HCT116 (cell line): ENCODE data around the gene NEUROG3. TPM values are rescaled to one million over a fixed set of nuclear protein-coding genes. Genes with fewer than 3 reads are reported as not detected.

ENCODE experiments used
- ATAC-seq: fragments of 200-7000 bp; cut with Tn5 transposase; 2 replicates; pipeline ENCODE4 v1.9.1; 2020; ENCODE audit warnings: mild to moderate bottlenecking, moderate library complexity
- BruUV-seq: library from RNA; stranded (reverse); fragments of 400-500 nt; replicated peaks from 2 replicates; lab custom pipeline; 2021; lab: Mats Ljungman, UMichigan
- CTCF ChIA-PET: fragments of 300-600 bp; sonication (Branson Sonifier 250); formaldehyde crosslinking; loops from one replicate; lab custom pipeline; 2021; ENCODE audit warnings: antibody characterized with exemption; lab: Charles Lee
- POLR2A ChIA-PET: fragments of 300-600, 350-600 bp; sonication (Branson Sonifier 250); formaldehyde crosslinking; loops from one replicate; lab custom pipeline; 2021; ENCODE audit warnings: antibody characterized with exemption; lab: Charles Lee
- RAD21 ChIA-PET, 2 experiments: fragments of 300-600 bp; sonication (Branson Sonifier 250); formaldehyde crosslinking; loops; one replicate each; lab custom pipeline; 2023; ENCODE audit warnings: low total read pairs in 2 of 2; ENCODE audit not compliant: uncharacterized antibody in 2 of 2, unreplicated experiment in 2 of 2, low non-redundant PET in 1 of 2; lab: Charles Lee
- DNase-seq: peaks from one replicate; pipeline ENCODE4 v3.0.0-alpha.2; 2010; ENCODE audit warnings: low read depth, low spot score
- H2AFZ ChIP-seq: fragments of 200-600 bp; shearing (Covaris generic), sonication (generic); 2 replicates; pipeline ENCODE4 v1.6.1; 2017; ENCODE audit warnings: low read depth, mixed run types, mixed read lengths, antibody characterized with exemption, low read length; ENCODE audit not compliant: poor library complexity, severe bottlenecking
- H3K27ac ChIP-seq: 2 replicates; pipeline ENCODE4 v1.5.1; 2012; ENCODE audit warnings: low read depth, low read length
- H3K27me3 ChIP-seq: fragments of 200-600 bp; sonication (generic); 2 replicates; pipeline ENCODE4 v1.6.1; 2016; ENCODE audit warnings: mixed run types, low read length, mixed read lengths; ENCODE audit not compliant: insufficient read depth
- H3K36me3 ChIP-seq, 2 experiments: fragments of 200-500 bp in 1 of 2; fragments of 200-600 bp in 1 of 2; sonication (Bioruptor generic) in 1 of 2; sonication (generic) in 1 of 2; 2 replicates each; pipeline versions ENCODE4 v1.5.1 to v1.6.1; 2014 to 2016; ENCODE audit warnings: low read length in 2 of 2, inconsistent platforms in 1 of 2, mixed read lengths in 1 of 2, mixed run types in 1 of 2; ENCODE audit not compliant: insufficient read depth in 2 of 2, control insufficient read depth in 1 of 2
- H3K4me1 ChIP-seq, 2 experiments: fragments of 200-600 bp in 1 of 2; sonication (generic) in 1 of 2; 2 replicates each; pipeline versions ENCODE4 v1.5.1 to v1.6.1; 2012 to 2017; ENCODE audit warnings: low read length in 2 of 2, inconsistent platforms in 1 of 2, mild to moderate bottlenecking in 1 of 2, mixed read lengths in 1 of 2, mixed run types in 1 of 2, moderate library complexity in 1 of 2; ENCODE audit not compliant: insufficient read depth in 2 of 2, control insufficient read depth in 1 of 2
- H3K4me2 ChIP-seq: fragments of 200-600 bp; sonication (generic); 2 replicates; pipeline ENCODE4 v1.6.1; 2017; ENCODE audit warnings: mixed run types, low read length, mixed read lengths
- H3K4me3 ChIP-seq, 2 experiments: fragments of 200-600 bp in 1 of 2; sonication (generic) in 1 of 2; replicated peaks in 1 of 2; 2 replicates each; pipeline ENCODE4 v1.5.1; 2011 to 2016; ENCODE audit warnings: low read length in 2 of 2, control low read depth in 1 of 2, low read depth in 1 of 2, mild to moderate bottlenecking in 1 of 2, mixed read lengths in 1 of 2, mixed run types in 1 of 2
- H3K79me2 ChIP-seq: fragments of 200-600 bp; sonication (generic); 2 replicates; pipeline ENCODE4 v1.6.1; 2017; ENCODE audit warnings: mild to moderate bottlenecking, mixed run types, low read length, moderate library complexity, mixed read lengths; ENCODE audit not compliant: insufficient read depth
- H3K9ac ChIP-seq: fragments of 200-600 bp; sonication (generic); 2 replicates; pipeline ENCODE4 v1.6.1; 2016; ENCODE audit warnings: low read length, mixed read lengths
- H3K9me2 ChIP-seq: fragments of 200-600 bp; sonication (generic), shearing (Covaris generic); 2 replicates; pipeline ENCODE4 v1.6.1; 2017; ENCODE audit warnings: mixed run types, mild to moderate bottlenecking, moderate library complexity; ENCODE audit not compliant: insufficient read depth
- H3K9me3 ChIP-seq, 2 experiments: fragments of 200-500 bp in 1 of 2; fragments of 200-600 bp in 1 of 2; sonication (Bioruptor generic) in 1 of 2; sonication (generic) in 1 of 2; 2 replicates each; pipeline ENCODE4 v1.6.1; 2014 to 2017; ENCODE audit warnings: low read length in 2 of 2, mixed read lengths in 2 of 2, inconsistent platforms in 1 of 2, low read depth in 1 of 2, mild to moderate bottlenecking in 1 of 2, mixed run types in 1 of 2, moderate library complexity in 1 of 2; ENCODE audit not compliant: control insufficient read depth in 1 of 2, insufficient read depth in 1 of 2
- H4K20me1 ChIP-seq: fragments of 200-600 bp; sonication (generic), shearing (Covaris generic); 2 replicates; pipeline ENCODE4 v1.6.1; 2017; ENCODE audit warnings: mixed run types, mild to moderate bottlenecking, moderate library complexity; ENCODE audit not compliant: insufficient read depth
- CBX3 ChIP-seq: IDR thresholded peaks from 2 replicates; pipeline ENCODE4 v1.6.1; 2012; ENCODE audit warnings: low read depth
- CEBPB ChIP-seq: IDR thresholded peaks from 2 replicates; pipeline ENCODE4 v1.6.1; 2012; ENCODE audit warnings: low read depth
- EZH2phosphoT487 ChIP-seq: fragments of 200-600 bp; IDR thresholded peaks from 2 replicates; pipeline ENCODE4 v1.6.1; 2018; ENCODE audit warnings: antibody characterized with exemption, borderline replicate concordance
- SIN3A ChIP-seq: IDR thresholded peaks from 2 replicates; pipeline ENCODE4 v1.6.1; 2012; ENCODE audit warnings: low read depth
- intact Hi-C: fragments of 100-400 bp; cut with micrococcal nuclease; formaldehyde crosslinking; loops from 2 replicates; pipeline ENCODE4 v1.10.0; 2022
- total RNA-seq: library from RNA; stranded (reverse); gene quantifications from one replicate; pipeline ENCODE4 v1.2.1, GENCODE V29; 2021; ENCODE audit not compliant: unreplicated experiment
- TF ChIP-seq, protein P1 (sequence below): IDR thresholded peaks from 2 replicates; pipeline ENCODE4 v1.6.1; 2012; ENCODE audit warnings: low read depth
- TF ChIP-seq, protein P2 (sequence below), 3 experiments: fragments of 200-600 bp in 1 of 3; sonication (generic) in 1 of 3; IDR thresholded peaks in 2 of 3; conservative IDR thresholded peaks in 1 of 3; 2 replicates each; pipeline ENCODE4 v1.5.1; 2012 to 2017; ENCODE audit warnings: low read depth in 2 of 3, low read length in 2 of 3, antibody characterized with exemption in 1 of 3, borderline replicate concordance in 1 of 3, control low read depth in 1 of 3, mild to moderate bottlenecking in 1 of 3, mixed read lengths in 1 of 3, mixed run types in 1 of 3, moderate library complexity in 1 of 3; ENCODE audit not compliant: insufficient read depth in 1 of 3
- TF ChIP-seq, protein P3 (sequence below): IDR thresholded peaks from 2 replicates; pipeline ENCODE4 v1.6.1; 2011; ENCODE audit warnings: mild to moderate bottlenecking, low read length, moderate library complexity; ENCODE audit not compliant: insufficient replicate concordance; ENCODE audit errors: extremely low read depth
- TF ChIP-seq, protein P4 (sequence below): IDR thresholded peaks from 2 replicates; pipeline ENCODE4 v1.6.1; 2012

NEUROG3 gene
- total RNA-seq, 1 experiment from 2014 or later: not detected

DNA sequence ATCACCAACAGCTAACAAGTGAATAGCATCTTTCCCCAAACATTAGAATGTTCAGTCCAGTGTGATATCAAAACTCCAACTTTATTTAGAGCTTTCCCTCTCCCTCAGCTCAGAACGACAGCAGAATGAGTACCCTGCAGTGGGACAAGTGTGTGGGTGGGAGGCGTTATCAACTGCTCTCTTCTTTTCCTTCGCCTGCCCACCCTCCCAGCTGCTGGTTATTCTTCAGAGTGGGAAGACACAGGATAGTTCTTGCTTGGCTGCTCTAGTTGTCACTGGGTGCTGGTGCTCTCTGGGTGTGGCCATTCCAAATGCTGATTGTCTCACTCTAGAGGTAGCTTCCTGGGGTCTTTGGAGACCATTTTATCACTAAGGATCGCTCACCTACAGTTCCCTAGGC lies 43.1 kb upstream of the NEUROG3 start:
- Histone ChIP-seq H3K9ac (no peak overlapping the region), H4K20me1 (no peaks in the 10 kb centered on the region), H3K9me3 (no peaks in the 10 kb centered on the region), H3K27ac (no peak overlapping the region), H3K27me3 (no peaks in the 10 kb centered on the region), H3K4me2 (no peak overlapping the region), H2AFZ (no peak overlapping the region), H3K36me3 (no peaks in the 10 kb centered on the region), H3K9me2 (no peaks in the 10 kb centered on the region), H3K4me3 (no peak overlapping the region), H3K4me1 (no peaks in the 10 kb centered on the region; a peak in 1 of 4 replicates), H3K79me2 (no peaks in the 10 kb centered on the region)
- intact Hi-C loops: no loop called here
- ChIA-PET POLR2A (no interaction called here), CTCF (no interaction called here), RAD21 (no interaction called here)
- TF ChIP-seq SIN3A (no peak), CBX3 (no peak), EZH2phosphoT487 (no peak), CEBPB (no peak)
- TF ChIP-seq, protein P1, sequence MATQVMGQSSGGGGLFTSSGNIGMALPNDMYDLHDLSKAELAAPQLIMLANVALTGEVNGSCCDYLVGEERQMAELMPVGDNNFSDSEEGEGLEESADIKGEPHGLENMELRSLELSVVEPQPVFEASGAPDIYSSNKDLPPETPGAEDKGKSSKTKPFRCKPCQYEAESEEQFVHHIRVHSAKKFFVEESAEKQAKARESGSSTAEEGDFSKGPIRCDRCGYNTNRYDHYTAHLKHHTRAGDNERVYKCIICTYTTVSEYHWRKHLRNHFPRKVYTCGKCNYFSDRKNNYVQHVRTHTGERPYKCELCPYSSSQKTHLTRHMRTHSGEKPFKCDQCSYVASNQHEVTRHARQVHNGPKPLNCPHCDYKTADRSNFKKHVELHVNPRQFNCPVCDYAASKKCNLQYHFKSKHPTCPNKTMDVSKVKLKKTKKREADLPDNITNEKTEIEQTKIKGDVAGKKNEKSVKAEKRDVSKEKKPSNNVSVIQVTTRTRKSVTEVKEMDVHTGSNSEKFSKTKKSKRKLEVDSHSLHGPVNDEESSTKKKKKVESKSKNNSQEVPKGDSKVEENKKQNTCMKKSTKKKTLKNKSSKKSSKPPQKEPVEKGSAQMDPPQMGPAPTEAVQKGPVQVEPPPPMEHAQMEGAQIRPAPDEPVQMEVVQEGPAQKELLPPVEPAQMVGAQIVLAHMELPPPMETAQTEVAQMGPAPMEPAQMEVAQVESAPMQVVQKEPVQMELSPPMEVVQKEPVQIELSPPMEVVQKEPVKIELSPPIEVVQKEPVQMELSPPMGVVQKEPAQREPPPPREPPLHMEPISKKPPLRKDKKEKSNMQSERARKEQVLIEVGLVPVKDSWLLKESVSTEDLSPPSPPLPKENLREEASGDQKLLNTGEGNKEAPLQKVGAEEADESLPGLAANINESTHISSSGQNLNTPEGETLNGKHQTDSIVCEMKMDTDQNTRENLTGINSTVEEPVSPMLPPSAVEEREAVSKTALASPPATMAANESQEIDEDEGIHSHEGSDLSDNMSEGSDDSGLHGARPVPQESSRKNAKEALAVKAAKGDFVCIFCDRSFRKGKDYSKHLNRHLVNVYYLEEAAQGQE: no peak
- TF ChIP-seq, protein P2, sequence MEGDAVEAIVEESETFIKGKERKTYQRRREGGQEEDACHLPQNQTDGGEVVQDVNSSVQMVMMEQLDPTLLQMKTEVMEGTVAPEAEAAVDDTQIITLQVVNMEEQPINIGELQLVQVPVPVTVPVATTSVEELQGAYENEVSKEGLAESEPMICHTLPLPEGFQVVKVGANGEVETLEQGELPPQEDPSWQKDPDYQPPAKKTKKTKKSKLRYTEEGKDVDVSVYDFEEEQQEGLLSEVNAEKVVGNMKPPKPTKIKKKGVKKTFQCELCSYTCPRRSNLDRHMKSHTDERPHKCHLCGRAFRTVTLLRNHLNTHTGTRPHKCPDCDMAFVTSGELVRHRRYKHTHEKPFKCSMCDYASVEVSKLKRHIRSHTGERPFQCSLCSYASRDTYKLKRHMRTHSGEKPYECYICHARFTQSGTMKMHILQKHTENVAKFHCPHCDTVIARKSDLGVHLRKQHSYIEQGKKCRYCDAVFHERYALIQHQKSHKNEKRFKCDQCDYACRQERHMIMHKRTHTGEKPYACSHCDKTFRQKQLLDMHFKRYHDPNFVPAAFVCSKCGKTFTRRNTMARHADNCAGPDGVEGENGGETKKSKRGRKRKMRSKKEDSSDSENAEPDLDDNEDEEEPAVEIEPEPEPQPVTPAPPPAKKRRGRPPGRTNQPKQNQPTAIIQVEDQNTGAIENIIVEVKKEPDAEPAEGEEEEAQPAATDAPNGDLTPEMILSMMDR (IDR thresholded peaks at IDR 0.05 in 2 of 3, conservative IDR thresholded peaks at IDR 0.05 in 1 of 3; ENCODE audit: borderline replicate concordance in 1 of 3, insufficient read depth in 1 of 3, low read depth in 2 of 3, low read length in 2 of 3): no peak
- TF ChIP-seq, protein P3, sequence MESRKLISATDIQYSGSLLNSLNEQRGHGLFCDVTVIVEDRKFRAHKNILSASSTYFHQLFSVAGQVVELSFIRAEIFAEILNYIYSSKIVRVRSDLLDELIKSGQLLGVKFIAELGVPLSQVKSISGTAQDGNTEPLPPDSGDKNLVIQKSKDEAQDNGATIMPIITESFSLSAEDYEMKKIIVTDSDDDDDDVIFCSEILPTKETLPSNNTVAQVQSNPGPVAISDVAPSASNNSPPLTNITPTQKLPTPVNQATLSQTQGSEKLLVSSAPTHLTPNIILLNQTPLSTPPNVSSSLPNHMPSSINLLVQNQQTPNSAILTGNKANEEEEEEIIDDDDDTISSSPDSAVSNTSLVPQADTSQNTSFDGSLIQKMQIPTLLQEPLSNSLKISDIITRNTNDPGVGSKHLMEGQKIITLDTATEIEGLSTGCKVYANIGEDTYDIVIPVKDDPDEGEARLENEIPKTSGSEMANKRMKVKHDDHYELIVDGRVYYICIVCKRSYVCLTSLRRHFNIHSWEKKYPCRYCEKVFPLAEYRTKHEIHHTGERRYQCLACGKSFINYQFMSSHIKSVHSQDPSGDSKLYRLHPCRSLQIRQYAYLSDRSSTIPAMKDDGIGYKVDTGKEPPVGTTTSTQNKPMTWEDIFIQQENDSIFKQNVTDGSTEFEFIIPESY: no peak
- TF ChIP-seq, protein P4, sequence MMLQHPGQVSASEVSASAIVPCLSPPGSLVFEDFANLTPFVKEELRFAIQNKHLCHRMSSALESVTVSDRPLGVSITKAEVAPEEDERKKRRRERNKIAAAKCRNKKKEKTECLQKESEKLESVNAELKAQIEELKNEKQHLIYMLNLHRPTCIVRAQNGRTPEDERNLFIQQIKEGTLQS: no peak
- BruUV-seq: no TSS peak
- DNase-seq (no peak), ATAC-seq (no peak)
